H1 (cell line): ENCODE results near the gene DPP3. TPM values are rescaled to one million over a fixed set of nuclear protein-coding genes. Genes with fewer than 3 reads are reported as not detected.

Experiments used
- BRCA1 ChIP-seq: IDR thresholded peaks from 2 replicates; pipeline ENCODE4 v1.6.1; 2012; ENCODE audit warnings: low read depth, low read length, improper control_type of control experiment
- GABPA ChIP-seq: IDR thresholded peaks from 2 replicates; pipeline ENCODE4 v1.6.1; 2011; ENCODE audit warnings: mild to moderate bottlenecking, low read length, moderate library complexity, borderline replicate concordance; ENCODE audit not compliant: insufficient read depth
- HDAC2 ChIP-seq, 2 experiments: fragments of 300-600 bp in 1 of 2; sonication (generic) in 1 of 2; IDR thresholded peaks; 2 replicates each; pipeline ENCODE4 v1.6.1; 2011 to 2012; ENCODE audit warnings: low read depth in 2 of 2, low read length in 2 of 2, mild to moderate bottlenecking in 2 of 2, moderate library complexity in 2 of 2, borderline replicate concordance in 1 of 2, inconsistent platforms in 1 of 2
- JUN ChIP-seq: IDR thresholded peaks from 2 replicates; pipeline ENCODE4 v1.6.1; 2011; ENCODE audit warnings: low read depth, mild to moderate bottlenecking, improper control_type of control experiment, low read length
- RFX5 ChIP-seq: IDR thresholded peaks from 2 replicates; pipeline ENCODE4 v1.6.1; 2011; ENCODE audit warnings: low read depth, low read length, improper control_type of control experiment, borderline replicate concordance
- polyA plus RNA-seq, 7 experiments: library from polyadenylated mRNA; depleted of rRNA in 3 of 7; stranded (reverse) in 5 of 7; unstranded in 2 of 7; fragments of >200 nt in 5 of 7; fragments of 200-250 nt in 2 of 7; gene quantifications; 1 replicate in 5 of 7; 2 replicates in 1 of 7; 4 replicates in 1 of 7; pipeline versions ENCODE4 v1.2.1 to v1.2.3, GENCODE V29; 2011 to 2013; ENCODE audit warnings: missing spikeins in 2 of 7, mixed read lengths in 2 of 7
- total RNA-seq: library from RNA; stranded (reverse); fragmentation: NEBNext Ultra II Directional; extraction: Animal tissue kit (Norgen Biotek cat#: 25700); gene quantifications from 2 replicates; pipeline ENCODE4 v1.2.1, GENCODE V29; 2021
- TF ChIP-seq, protein P1 (sequence below): fragments of 300-600 bp; sonication (generic); IDR thresholded peaks from 2 replicates; pipeline ENCODE4 v1.7.1; 2012; ENCODE audit warnings: low read length, moderate library complexity, mild to moderate bottlenecking, inconsistent platforms; ENCODE audit not compliant: insufficient replicate concordance

The DPP3 gene
- total and polyA plus RNA-seq, 2 of the 8 experiments (the other 6 are each of a cell fraction or from before 2014, with no cell fraction given): 75.1 to 82.7 TPM

DNA sequence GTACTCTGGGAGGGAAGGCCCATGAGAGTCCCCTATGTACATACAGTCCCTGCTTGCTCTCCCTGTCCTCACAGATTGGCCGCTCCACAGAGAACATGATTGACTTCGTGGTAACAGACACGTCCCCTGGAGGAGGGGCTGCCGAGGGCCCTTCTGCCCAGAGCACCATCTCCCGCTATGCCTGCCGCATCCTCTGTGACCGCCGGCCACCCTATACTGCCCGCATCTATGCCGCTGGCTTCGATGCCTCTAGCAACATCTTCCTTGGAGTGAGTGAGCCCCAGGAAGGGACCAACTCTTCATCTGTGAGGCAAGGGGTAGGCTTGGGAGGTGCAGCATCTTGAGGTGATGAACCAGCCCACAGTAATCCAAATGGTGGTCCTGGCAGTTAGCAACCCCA is 7.1 kb upstream of the DPP3 start (continued):
- TF ChIP-seq, protein P1, sequence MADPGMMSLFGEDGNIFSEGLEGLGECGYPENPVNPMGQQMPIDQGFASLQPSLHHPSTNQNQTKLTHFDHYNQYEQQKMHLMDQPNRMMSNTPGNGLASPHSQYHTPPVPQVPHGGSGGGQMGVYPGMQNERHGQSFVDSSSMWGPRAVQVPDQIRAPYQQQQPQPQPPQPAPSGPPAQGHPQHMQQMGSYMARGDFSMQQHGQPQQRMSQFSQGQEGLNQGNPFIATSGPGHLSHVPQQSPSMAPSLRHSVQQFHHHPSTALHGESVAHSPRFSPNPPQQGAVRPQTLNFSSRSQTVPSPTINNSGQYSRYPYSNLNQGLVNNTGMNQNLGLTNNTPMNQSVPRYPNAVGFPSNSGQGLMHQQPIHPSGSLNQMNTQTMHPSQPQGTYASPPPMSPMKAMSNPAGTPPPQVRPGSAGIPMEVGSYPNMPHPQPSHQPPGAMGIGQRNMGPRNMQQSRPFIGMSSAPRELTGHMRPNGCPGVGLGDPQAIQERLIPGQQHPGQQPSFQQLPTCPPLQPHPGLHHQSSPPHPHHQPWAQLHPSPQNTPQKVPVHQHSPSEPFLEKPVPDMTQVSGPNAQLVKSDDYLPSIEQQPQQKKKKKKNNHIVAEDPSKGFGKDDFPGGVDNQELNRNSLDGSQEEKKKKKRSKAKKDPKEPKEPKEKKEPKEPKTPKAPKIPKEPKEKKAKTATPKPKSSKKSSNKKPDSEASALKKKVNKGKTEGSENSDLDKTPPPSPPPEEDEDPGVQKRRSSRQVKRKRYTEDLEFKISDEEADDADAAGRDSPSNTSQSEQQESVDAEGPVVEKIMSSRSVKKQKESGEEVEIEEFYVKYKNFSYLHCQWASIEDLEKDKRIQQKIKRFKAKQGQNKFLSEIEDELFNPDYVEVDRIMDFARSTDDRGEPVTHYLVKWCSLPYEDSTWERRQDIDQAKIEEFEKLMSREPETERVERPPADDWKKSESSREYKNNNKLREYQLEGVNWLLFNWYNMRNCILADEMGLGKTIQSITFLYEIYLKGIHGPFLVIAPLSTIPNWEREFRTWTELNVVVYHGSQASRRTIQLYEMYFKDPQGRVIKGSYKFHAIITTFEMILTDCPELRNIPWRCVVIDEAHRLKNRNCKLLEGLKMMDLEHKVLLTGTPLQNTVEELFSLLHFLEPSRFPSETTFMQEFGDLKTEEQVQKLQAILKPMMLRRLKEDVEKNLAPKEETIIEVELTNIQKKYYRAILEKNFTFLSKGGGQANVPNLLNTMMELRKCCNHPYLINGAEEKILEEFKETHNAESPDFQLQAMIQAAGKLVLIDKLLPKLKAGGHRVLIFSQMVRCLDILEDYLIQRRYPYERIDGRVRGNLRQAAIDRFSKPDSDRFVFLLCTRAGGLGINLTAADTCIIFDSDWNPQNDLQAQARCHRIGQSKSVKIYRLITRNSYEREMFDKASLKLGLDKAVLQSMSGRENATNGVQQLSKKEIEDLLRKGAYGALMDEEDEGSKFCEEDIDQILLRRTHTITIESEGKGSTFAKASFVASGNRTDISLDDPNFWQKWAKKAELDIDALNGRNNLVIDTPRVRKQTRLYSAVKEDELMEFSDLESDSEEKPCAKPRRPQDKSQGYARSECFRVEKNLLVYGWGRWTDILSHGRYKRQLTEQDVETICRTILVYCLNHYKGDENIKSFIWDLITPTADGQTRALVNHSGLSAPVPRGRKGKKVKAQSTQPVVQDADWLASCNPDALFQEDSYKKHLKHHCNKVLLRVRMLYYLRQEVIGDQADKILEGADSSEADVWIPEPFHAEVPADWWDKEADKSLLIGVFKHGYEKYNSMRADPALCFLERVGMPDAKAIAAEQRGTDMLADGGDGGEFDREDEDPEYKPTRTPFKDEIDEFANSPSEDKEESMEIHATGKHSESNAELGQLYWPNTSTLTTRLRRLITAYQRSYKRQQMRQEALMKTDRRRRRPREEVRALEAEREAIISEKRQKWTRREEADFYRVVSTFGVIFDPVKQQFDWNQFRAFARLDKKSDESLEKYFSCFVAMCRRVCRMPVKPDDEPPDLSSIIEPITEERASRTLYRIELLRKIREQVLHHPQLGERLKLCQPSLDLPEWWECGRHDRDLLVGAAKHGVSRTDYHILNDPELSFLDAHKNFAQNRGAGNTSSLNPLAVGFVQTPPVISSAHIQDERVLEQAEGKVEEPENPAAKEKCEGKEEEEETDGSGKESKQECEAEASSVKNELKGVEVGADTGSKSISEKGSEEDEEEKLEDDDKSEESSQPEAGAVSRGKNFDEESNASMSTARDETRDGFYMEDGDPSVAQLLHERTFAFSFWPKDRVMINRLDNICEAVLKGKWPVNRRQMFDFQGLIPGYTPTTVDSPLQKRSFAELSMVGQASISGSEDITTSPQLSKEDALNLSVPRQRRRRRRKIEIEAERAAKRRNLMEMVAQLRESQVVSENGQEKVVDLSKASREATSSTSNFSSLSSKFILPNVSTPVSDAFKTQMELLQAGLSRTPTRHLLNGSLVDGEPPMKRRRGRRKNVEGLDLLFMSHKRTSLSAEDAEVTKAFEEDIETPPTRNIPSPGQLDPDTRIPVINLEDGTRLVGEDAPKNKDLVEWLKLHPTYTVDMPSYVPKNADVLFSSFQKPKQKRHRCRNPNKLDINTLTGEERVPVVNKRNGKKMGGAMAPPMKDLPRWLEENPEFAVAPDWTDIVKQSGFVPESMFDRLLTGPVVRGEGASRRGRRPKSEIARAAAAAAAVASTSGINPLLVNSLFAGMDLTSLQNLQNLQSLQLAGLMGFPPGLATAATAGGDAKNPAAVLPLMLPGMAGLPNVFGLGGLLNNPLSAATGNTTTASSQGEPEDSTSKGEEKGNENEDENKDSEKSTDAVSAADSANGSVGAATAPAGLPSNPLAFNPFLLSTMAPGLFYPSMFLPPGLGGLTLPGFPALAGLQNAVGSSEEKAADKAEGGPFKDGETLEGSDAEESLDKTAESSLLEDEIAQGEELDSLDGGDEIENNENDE: no peak
- no peak for TF ChIP-seq BRCA1
- no peak for TF ChIP-seq RFX5
- no peak for TF ChIP-seq HDAC2 (IDR thresholded peaks at IDR 0.05; ENCODE audit: borderline replicate concordance in 1 of 2, low read depth in 2 of 2, low read length in 2 of 2)
- TF ChIP-seq GABPA: no peak
- TF ChIP-seq JUN: no peak
